ENCODE measurements around the gene NOTCH1.

Gene NOTCH1

GRCh38 chr9:136462664-136463063, 83.2 kb downstream of the NOTCH1 start:
- no peak for DNase-seq

- DNase-seq: no peak
These were observed 85.0 kb downstream of the NOTCH1 start for GRCh38 chr9:136460772-136461325.

GRCh38 chr9:136459425-136459824, 86.4 kb downstream of the NOTCH1 start:
- no peak for DNase-seq

- no peak for DNase-seq
These were observed 88.5 kb downstream of the NOTCH1 start for GRCh38 chr9:136457326-136457725.

- no peak for DNase-seq
These were observed 89.6 kb downstream of the NOTCH1 start for GRCh38 chr9:136456258-136456657.

- DNase-seq: no peak
These were observed 90.5 kb downstream of the NOTCH1 start for GRCh38 chr9:136455043-136456002.

GRCh38 chr9:136454026-136454796, 91.6 kb downstream of the NOTCH1 start:
- DNase-seq: no peak

GRCh38 chr9:136453326-136453725, 92.5 kb downstream of the NOTCH1 start:
- DNase-seq: no peak

GRCh38 chr9:136451221-136451877, 94.5 kb downstream of the NOTCH1 start:
- no peak for DNase-seq

GRCh38 chr9:136448655-136449054, 97.2 kb downstream of the NOTCH1 start:
- DNase-seq: no peak

GRCh38 chr9:136447173-136447778, 98.6 kb downstream of the NOTCH1 start:
- no peak for DNase-seq

- no peak for DNase-seq
These were observed 100.0 kb downstream of the NOTCH1 start for GRCh38 chr9:136445799-136446198.
